Measurements from ENCODE around the gene SCP2D1. TPM values are rescaled to one million over a fixed set of nuclear protein-coding genes. Genes with fewer than 3 reads are reported as not detected.
"Not testable (repeated sequence)": the region's sequence is repeated elsewhere in the genome, so short reads cannot be mapped to it uniquely, and the experiment has no call there.

The SCP2D1 gene
- total RNA-seq (2014; rRNA removed; shearing (Covaris generic)), result not detected in 2 replicates

GRCh38 chr20:18813483-18813882 lies at the start of gene SCP2D1:
TSS of gene SCP2D1 (plus strand) at chr20:18813783. CDS start at chr20:18813816, 33 bp downstream.
- no peak for DNase-seq (ENCODE audit: low read depth)

GRCh38 chr20:18767676-18768075 lies 45.9 kb upstream of the SCP2D1 start:
- no peak for DNase-seq (ENCODE audit: low read depth)

GRCh38 chr20:18773566-18773965 lies 40.0 kb upstream of the SCP2D1 start:
- no peak for DNase-seq (ENCODE audit: low read depth)

GRCh38 chr20:18774207-18774606 lies 39.4 kb upstream of the SCP2D1 start:
- no peak for DNase-seq (ENCODE audit: low read depth)

- DNase-seq (ENCODE audit: low read depth), result no peak
Measured at GRCh38 chr20:18775633-18776032, 38.0 kb upstream of the SCP2D1 start.

GRCh38 chr20:18778690-18779392 lies 34.7 kb upstream of the SCP2D1 start:
- DNase-seq (ENCODE audit: low read depth), result no peak

- no peak for DNase-seq (ENCODE audit: low read depth)
Measured at GRCh38 chr20:18780385-18781130, 33.0 kb upstream of the SCP2D1 start.

- DNase-seq (ENCODE audit: low read depth), result no peak
Measured at GRCh38 chr20:18781509-18781908, 32.1 kb upstream of the SCP2D1 start.

GRCh38 chr20:18783385-18783959 lies 30.1 kb upstream of the SCP2D1 start:
- DNase-seq (ENCODE audit: low read depth), result no peak

GRCh38 chr20:18787046-18787445 lies 26.5 kb upstream of the SCP2D1 start:
- not testable (repeated sequence) for DNase-seq (ENCODE audit: low read depth)

GRCh38 chr20:18788021-18788420 lies 25.6 kb upstream of the SCP2D1 start:
- no peak for DNase-seq (ENCODE audit: low read depth)

GRCh38 chr20:18790787-18791186 lies 22.8 kb upstream of the SCP2D1 start:
- no peak for DNase-seq (ENCODE audit: low read depth)

GRCh38 chr20:18793625-18794427 lies 19.8 kb upstream of the SCP2D1 start:
- peak; percentile 94 for DNase-seq (ENCODE audit: low read depth)

GRCh38 chr20:18794428-18794787 lies 19.2 kb upstream of the SCP2D1 start:
- no peak for DNase-seq (ENCODE audit: low read depth)

- no peak for DNase-seq (ENCODE audit: low read depth)
Measured at GRCh38 chr20:18795366-18795765, 18.2 kb upstream of the SCP2D1 start.

GRCh38 chr20:18796282-18796833 lies 17.2 kb upstream of the SCP2D1 start:
- no peak for DNase-seq (ENCODE audit: low read depth)

GRCh38 chr20:18801516-18801915 lies 12.1 kb upstream of the SCP2D1 start:
- no peak for DNase-seq (ENCODE audit: low read depth)

GRCh38 chr20:18802012-18802634 lies 11.5 kb upstream of the SCP2D1 start:
- no peak for DNase-seq (ENCODE audit: low read depth)

GRCh38 chr20:18805881-18806280 lies 7.7 kb upstream of the SCP2D1 start:
- DNase-seq (ENCODE audit: low read depth), result peak; percentile 46

GRCh38 chr20:18808712-18809111 lies 4.9 kb upstream of the SCP2D1 start:
- no peak for DNase-seq (ENCODE audit: low read depth)

- no peak for DNase-seq (ENCODE audit: low read depth)
Measured at GRCh38 chr20:18811186-18811585, 2.4 kb upstream of the SCP2D1 start.

Measured in M059J (cell line).